HFF-Myc (cell line): Measurements from ENCODE around the gene TSBP1.

Source experiments
- DNase-seq: peaks from one replicate; pipeline ENCODE4 v3.0.0-alpha.2; 2011; ENCODE audit warnings: low read depth; ENCODE audit errors: extremely low read depth
- H3K4me3 ChIP-seq: replicated peaks from 2 replicates; pipeline ENCODE4 v1.5.1; 2011; ENCODE audit warnings: low read depth, mild to moderate bottlenecking, control low read depth, low read length
- CTCF ChIP-seq: IDR thresholded peaks from 2 replicates; pipeline ENCODE4 v1.5.1; 2012; ENCODE audit warnings: mild to moderate bottlenecking, low read depth, low read length, control low read depth; ENCODE audit errors: missing control alignments

TSBP1 gene

GRCh38 chr6:32396028-32396427 is 24.3 kb upstream of the TSBP1 start:
- H3K4me3 ChIP-seq: no peak overlapping the region
- no peak for DNase-seq
- no peak for TF ChIP-seq CTCF

GRCh38 chr6:32393665-32394420 is 22.1 kb upstream of the TSBP1 start:
- no peak for DNase-seq
- H3K4me3 ChIP-seq: no peak overlapping the region
- no peak for TF ChIP-seq CTCF

GRCh38 chr6:32391505-32391904 is 19.8 kb upstream of the TSBP1 start:
- DNase-seq: no peak
- no peak overlapping the region for H3K4me3 ChIP-seq
- no peak for TF ChIP-seq CTCF

GRCh38 chr6:32387589-32388340 is 16.1 kb upstream of the TSBP1 start:
- TF ChIP-seq CTCF: no peak
- no peak overlapping the region for H3K4me3 ChIP-seq
- DNase-seq: no peak

- no peak overlapping the region for H3K4me3 ChIP-seq
- no peak for DNase-seq
- TF ChIP-seq CTCF: no peak
Observed at GRCh38 chr6:32386040-32386439, 14.3 kb upstream of the TSBP1 start.

- DNase-seq: no peak
- no peak overlapping the region for H3K4me3 ChIP-seq
- no peak for TF ChIP-seq CTCF
Observed at GRCh38 chr6:32382757-32383420, 11.2 kb upstream of the TSBP1 start.
